ENCODE measurements around the gene FKBP1A.
"Not testable (repeated sequence)": the region's sequence is repeated elsewhere in the genome, so short reads cannot be mapped to it uniquely, and the experiment has no call there.

The FKBP1A gene

GRCh38 chr20:1399678-1400366 lies 7.0 kb upstream of the FKBP1A start:
- POLR2A ChIA-PET, result interaction anchor here (0.7 to 1.2 kb wide), 2 partner anchors 9 to 74 kb away, joined by 3 read pairs; no protein-coding TSS in a partner anchor
- CTCF ChIA-PET, result interaction anchor here (0.6 to 1.4 kb wide), 6 partner anchors 12 to 773 kb away, joined by 3 to 12 read pairs (median 3); partner anchors contain the start of genes NSFL1C and TMEM74B
- H3K27ac ChIP-seq (ENCODE audit: extremely low read depth, low read depth, low read length); H3K4me1 ChIP-seq (ENCODE audit: control insufficient read depth, insufficient read depth, low read length); H3K36me3 ChIP-seq (ENCODE audit: control insufficient read depth in 2 of 2, insufficient read depth in 1 of 2, low read length in 2 of 2); H3K9me3 ChIP-seq (ENCODE audit: control insufficient read depth, insufficient read depth, low read depth, low read length); H3K4me3 ChIP-seq (ENCODE audit: low read depth, low read length): not testable (repeated sequence)
- TF ChIP-seq PRDM4 (tag by site-specific recombination; IDR thresholded peaks at IDR 0.05) (peak; percentile 82), HIC1 (tag by site-specific recombination; IDR thresholded peaks at IDR 0.05) (0 out of 2 replicates have a peak, but pooled peaks have one; percentile 10), ZSCAN30 (tag by site-specific recombination; IDR thresholded peaks at IDR 0.05) (0 out of 2 replicates have a peak, but pooled peaks have one; percentile 41)

- H3K4me1 ChIP-seq (ENCODE audit: control insufficient read depth, insufficient read depth, low read length); H3K27ac ChIP-seq (ENCODE audit: extremely low read depth, low read depth, low read length); POLR2A ChIA-PET; H3K36me3 ChIP-seq (ENCODE audit: control insufficient read depth in 2 of 2, insufficient read depth in 1 of 2, low read length in 2 of 2); H3K9me3 ChIP-seq (ENCODE audit: control insufficient read depth, insufficient read depth, low read depth, low read length); H3K4me3 ChIP-seq (ENCODE audit: low read depth, low read length): not testable (repeated sequence)
- CTCF ChIA-PET, result interaction anchor here (0.6 to 1.3 kb wide), 4 partner anchors 35 to 426 kb away, joined by 3 to 6 read pairs (median 3); no protein-coding TSS in a partner anchor
Measured at GRCh38 chr20:1398185-1398584, 5.3 kb upstream of the FKBP1A start.

GRCh38 chr20:1397710-1398109 lies 4.9 kb upstream of the FKBP1A start:
- TF ChIP-seq ZNF518A (tag by site-specific recombination; conservative IDR thresholded peaks at IDR 0.05; ENCODE audit: low read depth) (no peak), ZNF654 (tag by site-specific recombination; IDR thresholded peaks at IDR 0.05; ENCODE audit: low read depth) (peak; percentile 18)
- Histone ChIP-seq H3K36me3 (ENCODE audit: control insufficient read depth in 2 of 2, insufficient read depth in 1 of 2, low read length in 2 of 2) (no peaks in the 10 kb centered on the region), H3K4me3 (ENCODE audit: low read depth, low read length) (no peak overlapping the region), H3K9me3 (ENCODE audit: control insufficient read depth, insufficient read depth, low read depth, low read length) (no peaks in the 10 kb centered on the region), H3K27ac (ENCODE audit: extremely low read depth, low read depth, low read length) (no peak overlapping the region), H3K4me1 (ENCODE audit: control insufficient read depth, insufficient read depth, low read length) (peaks cover 3% of the 10 kb centered on the region; the same call in 1 of the 2 replicates)
- ChIA-PET POLR2A (no interaction called here), CTCF (interaction anchor here (0.7 to 1.5 kb wide), 4 partner anchors 11 to 85 kb away, joined by 3 to 6 read pairs (median 4); no protein-coding TSS in a partner anchor)
